ENCODE results near the gene MIOS. TPM values are rescaled to one million over a fixed set of nuclear protein-coding genes. Genes with fewer than 3 reads are reported as not detected.

Gene MIOS
- total and polyA plus RNA-seq, 2 of the 8 experiments (the other 6 are each of a cell fraction or from before 2014, with no cell fraction given), result 15.5 to 50.7 TPM

GRCh38 chr7:7609330-7609729 is 42.6 kb downstream of the MIOS start:
- CTCF ChIA-PET (ENCODE audit: partially characterized antibody), result no interaction called here

More at GRCh38 chr7:7609330-7609729, 42.6 kb downstream of the MIOS start:
- Histone ChIP-seq H3K36me3 (ENCODE audit: control insufficient read depth in 2 of 4, insufficient read depth in 4 of 4, low read length in 3 of 4) (peaks cover 0 to 19% (median 5%) of the 10 kb centered on the region in 4 experiments; a peak in 4 of 8 replicates), H4K20me1 (replicated peaks in 1 of 2; ENCODE audit: control insufficient read depth in 1 of 2, insufficient read depth in 2 of 2, low read length in 2 of 2) (no peaks in the 10 kb centered on the region), H2BK5ac (ENCODE audit: low read depth, low read length) (no peak overlapping the region), H2BK12ac (ENCODE audit: low read depth, low read length) (no peak overlapping the region), H2BK120ac (replicated peaks; ENCODE audit: low read depth, low read length) (no peak overlapping the region), H4K5ac (ENCODE audit: insufficient read length, low read depth, low read length) (no peak overlapping the region), H3K56ac (replicated peaks; ENCODE audit: insufficient read length, low read depth, low read length) (no peak overlapping the region), H3K79me2 (ENCODE audit: control insufficient read depth in 1 of 2, insufficient read depth in 2 of 2, low read length in 2 of 2) (no peaks in the 10 kb centered on the region), H3K9me3 (ENCODE audit: insufficient read depth in 2 of 2, low read depth in 1 of 2, low read length in 1 of 2) (no peaks in the 10 kb centered on the region), H3K4me2 (ENCODE audit: insufficient read depth in 1 of 2, low read depth in 2 of 2, low read length in 2 of 2) (no peak overlapping the region), H2AFZ (ENCODE audit: low read length) (no peak overlapping the region), H3K79me1 (ENCODE audit: low read depth, low read length) (no peaks in the 10 kb centered on the region), H3K4ac (replicated peaks; ENCODE audit: insufficient read length, low read depth, low read length) (no peak overlapping the region), H3K4me3 (ENCODE audit: extremely low read depth in 1 of 4, insufficient read depth in 2 of 4, low read depth in 3 of 4, low read length in 4 of 4) (no peak overlapping the region), H3K4me1 (replicated peaks in 1 of 4; ENCODE audit: control insufficient read depth in 3 of 4, insufficient read depth in 4 of 4, low read length in 3 of 4) (no peaks in the 10 kb centered on the region), H3K27me3 (replicated peaks in 1 of 4; ENCODE audit: control insufficient read depth in 3 of 4, extremely low read depth in 1 of 4, insufficient read depth in 3 of 4, low read length in 3 of 4) (no peaks in the 10 kb centered on the region), H3K23me2 (ENCODE audit: low read depth, low read length) (no peaks in the 10 kb centered on the region), H3K9ac (replicated peaks in 1 of 4; ENCODE audit: extremely low read depth in 1 of 4, low read depth in 3 of 4, low read length in 3 of 4) (no peak overlapping the region), H2BK15ac (ENCODE audit: low read length) (no peak overlapping the region), H3K14ac (ENCODE audit: insufficient read length) (no peak overlapping the region), H2AK5ac (ENCODE audit: low read depth, low read length) (no peak overlapping the region), H3K27ac (ENCODE audit: low read depth, low read length) (no peak overlapping the region), H3K18ac (ENCODE audit: extremely low read depth, low read length) (no peak overlapping the region), H4K8ac (ENCODE audit: extremely low read depth, insufficient read depth, low read length) (no peak overlapping the region), H3K23ac (ENCODE audit: insufficient read length) (no peak overlapping the region), H2BK20ac (ENCODE audit: low read length) (no peak overlapping the region), H4K91ac (replicated peaks; ENCODE audit: insufficient read length, low read length) (no peak overlapping the region)
- DNase-seq (ENCODE audit: low read depth in 1 of 2, low spot score in 2 of 2) (no peak), FAIRE-seq (no peak)
- TF ChIP-seq SUZ12 (IDR thresholded peaks at IDR 0.05; ENCODE audit: low read length) (no peak), CEBPB (IDR thresholded peaks at IDR 0.05; ENCODE audit: low read depth, low read length) (0 out of 2 replicates have a peak, but pooled peaks have one; percentile 11), ASH2L (IDR thresholded peaks at IDR 0.05; ENCODE audit: low read length) (no peak), KDM1A (IDR thresholded peaks at IDR 0.05; ENCODE audit: borderline replicate concordance, low read length) (no peak)
- POLR2A ChIA-PET (ENCODE audit: partially characterized antibody), result interaction anchor here (0.8 kb wide), 1 partner anchor 22 kb away, joined by 3 read pairs; no protein-coding TSS in a partner anchor
- 78% methylated on average over 2 of the region's 2 CpGs; no CpG with 5 or more reads in 1 of the 2 experiments for WGBS, 2 experiments (ENCODE audit: extremely low coverage in 1 of 2, insufficient coverage in 1 of 2, insufficient read length in 1 of 2, insufficient replicate concordance in 2 of 2, low coverage in 1 of 2, low lambda C conversion rate in 2 of 2, missing lambda C conversion rate in 1 of 2)

Measured in H1 (cell line).